OCI-LY7 (cell line): Measurements from ENCODE around the gene SYNJ2. TPM values are rescaled to one million over a fixed set of nuclear protein-coding genes. Genes with fewer than 3 reads are reported as not detected.

ENCODE experiments used
- BruUV-seq: library from RNA; stranded (reverse); fragments of 400-500 nt; replicated peaks from 2 replicates; lab custom pipeline; 2021; lab: Mats Ljungman, UMichigan
- CTCF ChIA-PET: fragments of 300-600 bp; sonication (Branson Sonifier 250); formaldehyde crosslinking; loops from one replicate; lab custom pipeline; 2022; ENCODE audit warnings: antibody characterized with exemption; ENCODE audit not compliant: unreplicated experiment; lab: Charles Lee
- POLR2A ChIA-PET: fragments of 300-600 bp; sonication (Branson Sonifier 250); formaldehyde crosslinking; loops from one replicate; lab custom pipeline; 2022; ENCODE audit warnings: antibody characterized with exemption; lab: Charles Lee
- DNase-seq: peaks from one replicate; pipeline ENCODE4 v3.0.0-alpha.2; 2015; ENCODE audit warnings: low spot score
- H2AFZ ChIP-seq: fragments of 200-600 bp; sonication (generic), shearing (Covaris generic); 2 replicates; pipeline ENCODE4 v1.6.1; 2014; ENCODE audit warnings: mild to moderate bottlenecking, antibody characterized with exemption, low read length, moderate library complexity
- H3K27ac ChIP-seq: fragments of 200-600 bp; sonication (generic); 2 replicates; pipeline ENCODE4 v1.5.1; 2014; ENCODE audit warnings: mixed run types, low read depth, mild to moderate bottlenecking, moderate library complexity, low read length, inconsistent platforms; ENCODE audit not compliant: poor library complexity, severe bottlenecking
- H3K36me3 ChIP-seq: fragments of 200-600 bp; sonication (generic); 2 replicates; pipeline ENCODE4 v1.6.1; 2014; ENCODE audit warnings: mild to moderate bottlenecking, antibody characterized with exemption, low read length, moderate library complexity, mixed read lengths; ENCODE audit not compliant: insufficient read depth
- H3K4me1 ChIP-seq: fragments of 200-600 bp; sonication (generic); 2 replicates; pipeline ENCODE4 v1.5.1; 2014; ENCODE audit warnings: mild to moderate bottlenecking, low read length; ENCODE audit not compliant: insufficient read depth, poor library complexity, severe bottlenecking
- H3K4me2 ChIP-seq: fragments of 200-600 bp; sonication (generic); 2 replicates; pipeline ENCODE4 v1.6.1; 2014; ENCODE audit warnings: mild to moderate bottlenecking, low read length
- H3K4me3 ChIP-seq: fragments of 200-600 bp; sonication (generic); 2 replicates; pipeline ENCODE4 v1.5.1; 2014; ENCODE audit warnings: mild to moderate bottlenecking, low read depth, low read length; ENCODE audit not compliant: poor library complexity, severe bottlenecking
- H3K79me2 ChIP-seq: fragments of 200-600 bp; sonication (generic); 2 replicates; pipeline ENCODE4 v1.6.1; 2016; ENCODE audit warnings: low read depth, mild to moderate bottlenecking, low read length, moderate library complexity, mixed read lengths; ENCODE audit not compliant: insufficient read depth
- H3K9me2 ChIP-seq: fragments of 200-600 bp; sonication (generic); 2 replicates; pipeline ENCODE4 v1.6.1; 2016; ENCODE audit warnings: mild to moderate bottlenecking, low read length, mixed read lengths; ENCODE audit not compliant: insufficient read depth
- H3K9me3 ChIP-seq: fragments of 200-600 bp; sonication (generic); 2 replicates; pipeline ENCODE4 v1.6.1; 2014; ENCODE audit warnings: mild to moderate bottlenecking, mixed run types, low read length, mixed read lengths
- H4K20me1 ChIP-seq: fragments of 200-600 bp; sonication (generic); 2 replicates; pipeline ENCODE4 v1.6.1; 2014; ENCODE audit warnings: mild to moderate bottlenecking, antibody characterized with exemption, low read length, moderate library complexity, mixed read lengths; ENCODE audit not compliant: insufficient read depth
- CTCF ChIP-seq: fragments of 200-600 bp; sonication (generic); conservative IDR thresholded peaks from 2 replicates; pipeline ENCODE4 v1.5.1; 2014; ENCODE audit warnings: mild to moderate bottlenecking, antibody characterized with exemption, low read length, moderate library complexity, mixed read lengths
- EZH2phosphoT487 ChIP-seq: fragments of 200-600 bp; sonication (generic); IDR thresholded peaks from 2 replicates; pipeline ENCODE4 v1.6.1; 2018; ENCODE audit warnings: low read depth, borderline replicate concordance, mild to moderate bottlenecking, mixed run types, antibody characterized with exemption, low read length, moderate library complexity, mixed read lengths
- intact Hi-C: fragments of 100-400 bp; cut with micrococcal nuclease; formaldehyde crosslinking; loops from one replicate; pipeline ENCODE4 v1.10.0; 2022; ENCODE audit not compliant: unreplicated experiment
- total RNA-seq, 2 experiments: library from RNA; depleted of rRNA in 1 of 2; stranded (reverse); fragments of >200 nt in 1 of 2; shearing (Covaris generic) in 1 of 2; gene quantifications; 2 replicates each; pipeline ENCODE4 v1.2.3, GENCODE V29; 2014 to 2022

The SYNJ2 gene
- total RNA-seq, 2 experiments from 2014 or later = 0.21 TPM; not detected in 1

DNA sequence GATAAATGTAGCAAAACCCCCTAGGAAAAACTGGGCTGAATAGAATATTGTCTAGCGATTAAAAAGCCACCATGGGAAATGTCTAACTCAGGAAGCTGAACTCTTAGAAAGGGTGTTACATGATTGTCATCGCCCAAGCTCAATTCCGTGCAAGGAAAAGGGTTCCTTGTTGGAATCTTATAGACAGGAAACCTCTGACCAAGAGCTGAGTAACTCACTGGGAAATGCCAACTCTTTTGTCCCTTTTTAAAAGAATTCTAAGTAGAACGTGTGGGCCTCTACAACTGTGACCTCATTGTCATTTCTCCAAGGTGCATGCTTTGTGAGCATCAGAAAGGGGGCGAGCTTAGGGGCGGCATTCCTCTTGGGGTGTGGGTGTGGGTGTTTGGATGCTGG is 88.1 kb downstream of the SYNJ2 start:
- POLR2A ChIA-PET = no interaction called here
- CTCF ChIA-PET = no interaction called here
- intact Hi-C loops = loop anchor here (5.0 kb wide), 1 partner anchor 312 kb away; no protein-coding TSS in a partner anchor

GRCh38 chr6:158070513-158070912 is 88.8 kb downstream of the SYNJ2 start:
- intact Hi-C loops = loop anchor here (5.0 kb wide), 1 partner anchor 313 kb away; no protein-coding TSS in a partner anchor
- H3K4me1 ChIP-seq = no peaks in the 10 kb centered on the region
- no peak overlapping the region for H3K4me3 ChIP-seq
- TF ChIP-seq EZH2phosphoT487 (no peak), CTCF (no peak)
- H4K20me1 ChIP-seq = no peaks in the 10 kb centered on the region
- DNase-seq = no peak
- ChIA-PET POLR2A (no interaction called here), CTCF (no interaction called here)
- no peaks in the 10 kb centered on the region for H3K36me3 ChIP-seq
- H3K9me2 ChIP-seq = no peaks in the 10 kb centered on the region
- no peak overlapping the region for H3K27ac ChIP-seq
- BruUV-seq = no TSS peak
- no peak overlapping the region for H3K4me2 ChIP-seq
- no peaks in the 10 kb centered on the region for H3K79me2 ChIP-seq
- H3K9me3 ChIP-seq = no peaks in the 10 kb centered on the region
- no peak overlapping the region for H2AFZ ChIP-seq

More for the DNA sequence above, 88.1 kb downstream of the SYNJ2 start:
- Histone ChIP-seq H3K9me2 (no peaks in the 10 kb centered on the region), H3K27ac (no peak overlapping the region), H3K9me3 (no peaks in the 10 kb centered on the region), H4K20me1 (no peaks in the 10 kb centered on the region), H2AFZ (no peak overlapping the region), H3K4me3 (no peak overlapping the region), H3K79me2 (no peaks in the 10 kb centered on the region), H3K4me1 (no peaks in the 10 kb centered on the region), H3K4me2 (no peak overlapping the region), H3K36me3 (no peaks in the 10 kb centered on the region)
- no TSS peak for BruUV-seq
- no peak for DNase-seq
- no peak for TF ChIP-seq EZH2phosphoT487
- TF ChIP-seq CTCF = no peak

- POLR2A ChIA-PET = interaction anchor here (0.5 to 0.9 kb wide), 2 partner anchors 11 to 591 kb away, joined by 3 read pairs; no protein-coding TSS in a partner anchor
- H3K79me2 ChIP-seq = no peaks in the 10 kb centered on the region
- no peak overlapping the region for H2AFZ ChIP-seq
- no peaks in the 10 kb centered on the region for H3K9me3 ChIP-seq
- no peak overlapping the region for H3K4me3 ChIP-seq
- H3K36me3 ChIP-seq = no peaks in the 10 kb centered on the region
- intact Hi-C loops = loop anchor here (5.0 kb wide), 1 partner anchor 314 kb away; no protein-coding TSS in a partner anchor
- H3K27ac ChIP-seq = no peak overlapping the region
- no peaks in the 10 kb centered on the region for H3K4me1 ChIP-seq
- CTCF ChIA-PET = no interaction called here
- DNase-seq = no peak
- H4K20me1 ChIP-seq = no peaks in the 10 kb centered on the region
- H3K9me2 ChIP-seq = no peaks in the 10 kb centered on the region
- no TSS peak for BruUV-seq
- H3K4me2 ChIP-seq = no peak overlapping the region
- no peak for TF ChIP-seq CTCF
- no peak for TF ChIP-seq EZH2phosphoT487
Observed at GRCh38 chr6:158071121-158072082, 89.7 kb downstream of the SYNJ2 start.
